VCaP (cell line): ENCODE measurements around the gene SRSF4.
"Not testable (repeated sequence)": the region's sequence is repeated elsewhere in the genome, so short reads cannot be mapped to it uniquely, and the experiment has no call there.

Experiments used
- H3K27ac ChIP-seq: fragments of 450-650 bp; 2 replicates; pipeline ENCODE4 v1.5.1; 2017
- CTCF ChIP-seq: fragments of 450-650 bp; conservative IDR thresholded peaks from 2 replicates; pipeline ENCODE4 v1.5.1; 2017; ENCODE audit warnings: mild to moderate bottlenecking, moderate library complexity

Gene SRSF4

GRCh38 chr1:29222686-29223085 lies 41.0 kb upstream of the SRSF4 start:
- TF ChIP-seq CTCF, result no peak
- H3K27ac ChIP-seq, result no peak overlapping the region

- H3K27ac ChIP-seq, result not testable (repeated sequence)
Observed at GRCh38 chr1:29222260-29222659, 40.6 kb upstream of the SRSF4 start.

DNA sequence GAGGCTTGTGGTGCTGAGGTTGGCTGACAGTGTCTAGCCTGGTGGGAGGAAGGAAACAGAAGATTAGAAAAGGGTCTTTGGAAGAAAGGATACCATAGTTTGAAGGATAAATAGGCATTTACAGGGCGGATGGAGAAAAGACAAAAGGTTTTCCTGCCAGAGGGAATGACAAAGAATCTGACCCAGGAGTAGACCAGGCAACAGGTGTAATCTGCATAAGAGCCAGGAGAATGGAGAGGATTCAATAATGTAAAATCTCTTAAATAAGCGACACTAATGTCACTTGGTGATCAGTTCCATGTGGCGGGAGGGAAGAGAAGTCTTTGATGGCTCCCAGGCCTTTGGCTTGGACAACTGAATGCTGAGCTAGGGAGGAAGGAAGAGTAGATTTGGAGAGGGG lies 39.6 kb upstream of the SRSF4 start:
- no peak for TF ChIP-seq CTCF
- no peak overlapping the region for H3K27ac ChIP-seq

DNA sequence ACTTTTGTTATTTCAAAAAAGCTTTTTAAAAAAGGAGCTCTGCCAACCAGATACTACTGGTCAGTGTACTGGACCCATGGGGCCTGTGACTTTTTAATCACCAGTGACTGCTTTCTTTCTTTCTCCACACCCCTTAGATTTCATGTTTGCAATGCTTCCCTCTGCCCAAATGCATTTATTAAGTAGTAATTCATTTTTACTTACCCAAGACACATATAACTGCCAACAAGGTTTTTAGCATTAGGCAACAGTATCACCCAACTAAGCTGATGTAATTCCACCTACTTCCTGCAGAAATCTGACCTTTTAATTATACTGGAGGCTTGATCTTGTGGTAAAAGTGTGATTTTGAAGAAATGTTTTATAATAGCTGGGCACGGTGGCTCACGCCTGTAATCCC lies 36.5 kb upstream of the SRSF4 start:
- TF ChIP-seq CTCF, result no peak
- H3K27ac ChIP-seq, result no peak overlapping the region

DNA sequence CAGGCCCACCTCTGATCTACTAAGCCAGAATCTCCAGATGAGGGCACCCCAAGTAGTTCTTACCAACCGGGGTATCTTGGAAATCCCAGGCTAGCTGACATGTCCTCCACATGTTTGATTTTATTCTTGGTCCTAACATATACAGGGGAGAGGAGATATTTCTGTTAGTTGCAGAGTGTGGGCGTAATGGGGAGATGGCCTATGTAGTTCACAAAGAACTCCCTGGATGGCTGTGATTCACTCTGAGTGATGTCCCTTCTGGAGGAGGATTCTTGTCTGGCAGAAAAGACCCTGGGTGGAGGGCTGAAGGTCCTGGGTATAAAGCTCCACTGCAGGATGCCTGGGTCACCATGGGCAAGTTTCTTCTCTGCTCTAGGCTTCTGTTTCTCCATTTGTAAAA lies 35.9 kb upstream of the SRSF4 start:
- TF ChIP-seq CTCF, result no peak

DNA sequence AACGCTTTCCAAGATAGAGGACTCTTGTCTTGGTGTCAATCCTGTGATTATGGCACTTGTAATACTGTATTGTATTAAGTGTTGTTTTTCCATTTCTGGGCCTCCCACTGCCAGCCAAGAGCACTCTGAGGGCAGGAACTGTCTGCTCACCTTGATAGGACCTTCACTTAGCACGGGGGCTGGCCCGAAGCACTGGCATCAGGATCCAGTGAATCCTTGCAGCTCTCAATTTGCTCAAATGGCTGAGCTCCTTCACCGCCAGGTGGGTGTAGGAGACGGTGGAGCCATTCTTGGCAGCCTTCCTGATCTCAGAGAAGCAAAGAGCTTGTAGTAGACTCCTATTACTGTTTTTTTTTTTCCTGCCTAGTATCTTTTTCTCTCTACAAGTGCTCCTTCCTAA lies 31.4 kb upstream of the SRSF4 start:
- TF ChIP-seq CTCF, result no peak
- no peak overlapping the region for H3K27ac ChIP-seq

More for the DNA sequence above, 35.9 kb upstream of the SRSF4 start:
- H3K27ac ChIP-seq, result no peak overlapping the region

- H3K27ac ChIP-seq, result no peak overlapping the region
- no peak for TF ChIP-seq CTCF
Observed at GRCh38 chr1:29211086-29212030, 29.7 kb upstream of the SRSF4 start.
